Subcutaneous adipose tissue (tissue), 4 donors: ENCODE data around the gene DNAH11. TPM values are rescaled to one million over a fixed set of nuclear protein-coding genes. Genes with fewer than 3 reads are reported as not detected.

Experiments
- CTCF ChIP-seq: fragments of 450-650 bp; IDR thresholded peaks from one replicate; pipeline ENCODE4 v1.5.1; 2016; ENCODE audit warnings: low read depth, mild to moderate bottlenecking, control low read depth, antibody characterized with exemption, moderate library complexity
- total RNA-seq, 4 donors: library from RNA; depleted of rRNA; stranded (reverse); fragments of >200 nt; gene quantifications; one replicate each; pipeline ENCODE4 v1.1.0, GENCODE V29; 2016

DNAH11 gene
- total RNA-seq, 4 donors from 2014 or later, result 0.16 to 2.6 (median 0.86) TPM

- TF ChIP-seq CTCF, result no peak
These were observed 73.3 kb downstream of the DNAH11 start for GRCh38 chr7:21616091-21616490.

DNA sequence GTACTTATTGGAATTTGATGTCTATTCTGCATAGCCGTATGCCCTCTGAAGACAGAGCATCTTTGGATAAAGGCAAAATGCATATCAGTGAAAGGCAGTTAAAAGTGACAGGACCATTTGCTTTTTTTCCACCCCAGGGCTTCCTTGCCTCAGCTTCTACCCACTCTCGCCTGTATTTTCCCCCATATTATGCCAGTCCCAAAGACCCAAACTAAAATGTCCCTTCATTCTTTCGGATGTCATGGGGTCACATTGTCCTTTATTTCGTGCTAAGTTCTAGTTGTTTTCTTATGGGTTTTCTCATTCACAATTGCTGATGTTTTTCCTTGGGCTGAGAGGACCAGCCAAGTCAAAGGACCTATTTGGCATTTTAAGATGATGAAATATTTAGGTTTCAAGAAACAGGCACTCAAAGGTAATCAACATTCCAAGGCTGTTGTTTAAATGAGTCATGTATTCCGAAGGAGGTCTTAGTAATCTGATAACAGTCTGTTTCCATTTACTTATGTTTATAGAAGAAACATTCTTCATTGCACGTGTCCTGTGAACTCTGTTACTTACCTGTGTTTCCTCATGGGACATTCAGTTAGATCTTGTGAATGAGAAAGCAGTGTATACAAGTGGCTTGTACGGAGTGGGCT, 74.1 kb downstream of the DNAH11 start:
- TF ChIP-seq CTCF, result no peak

DNA sequence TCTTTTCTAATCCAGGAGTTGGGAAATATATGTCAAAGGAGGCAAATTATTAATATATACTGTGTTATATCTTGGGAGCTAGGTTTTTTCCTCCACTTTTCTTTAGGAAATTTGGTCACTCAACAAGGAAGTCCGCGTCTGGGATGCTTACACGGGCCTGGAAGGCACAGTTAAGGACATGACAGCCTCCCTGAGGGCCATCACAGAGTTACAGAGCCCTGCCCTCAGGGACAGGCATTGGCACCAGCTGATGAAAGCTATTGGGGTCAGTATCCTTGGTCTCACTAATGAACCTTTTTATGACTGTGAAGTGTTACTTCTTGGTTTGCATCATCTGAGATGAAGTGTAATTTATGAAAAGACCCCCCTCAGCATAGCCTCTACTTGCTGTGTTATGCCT, 74.7 kb downstream of the DNAH11 start:
- TF ChIP-seq CTCF, result no peak

DNA sequence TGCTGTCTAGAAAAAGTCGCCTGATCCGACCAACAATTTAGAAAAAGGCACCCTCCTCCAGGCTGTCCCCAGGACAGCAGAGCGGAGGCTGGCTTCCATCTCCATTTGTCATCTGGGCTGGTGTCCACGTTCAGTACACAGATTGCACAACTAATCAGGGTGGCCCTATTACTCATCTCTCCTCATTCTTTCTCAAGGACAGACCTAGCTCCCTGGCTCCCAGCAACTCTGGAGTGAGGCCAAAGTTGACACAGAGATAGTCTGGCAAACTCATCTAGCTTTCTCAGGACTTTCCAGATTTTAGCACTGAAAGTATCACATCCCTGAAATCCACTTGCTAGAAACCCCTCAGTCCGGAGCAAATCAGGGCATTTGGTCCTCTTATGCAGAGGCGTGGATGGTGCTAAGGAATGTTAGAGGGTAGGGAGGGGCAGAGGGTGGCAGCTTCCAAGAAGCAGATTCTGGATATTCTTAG, 75.1 kb downstream of the DNAH11 start:
- TF ChIP-seq CTCF, result no peak

- TF ChIP-seq CTCF, result no peak
These were observed 75.9 kb downstream of the DNAH11 start for GRCh38 chr7:21618706-21619105.

GRCh38 chr7:21620054-21620453, 77.2 kb downstream of the DNAH11 start:
- TF ChIP-seq CTCF, result no peak

DNA sequence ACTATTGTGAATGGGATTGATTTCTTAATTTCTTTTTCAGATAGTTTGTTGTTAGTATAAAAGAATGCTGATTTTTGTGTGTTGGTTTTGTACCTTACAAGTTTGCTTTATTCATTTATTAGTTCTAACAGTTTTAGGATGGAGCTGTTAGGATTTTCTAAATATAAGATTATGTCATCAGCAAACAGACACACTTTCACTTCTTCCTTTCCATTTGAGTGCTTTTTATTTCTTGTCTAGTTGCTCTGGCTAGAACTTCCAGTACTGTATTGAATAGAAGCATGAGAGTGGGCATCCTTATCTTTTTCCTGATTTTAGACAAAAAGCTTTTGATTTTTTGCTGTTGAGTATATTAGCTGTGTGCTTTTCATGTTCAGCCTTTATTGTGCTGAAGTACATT, 81.5 kb downstream of the DNAH11 start:
- no peak for TF ChIP-seq CTCF
